MM.1S (cell line): ENCODE measurements around the gene PSMD12.
"Not testable (repeated sequence)": the region's sequence is repeated elsewhere in the genome, so short reads cannot be mapped to it uniquely, and the experiment has no call there.

ENCODE experiments used
- EZH2 ChIP-seq: fragments of 300-600 bp; sonication (generic); optimal IDR thresholded peaks from 2 replicates; pipeline ENCODE3; 2017; ENCODE audit warnings: low read depth, mild to moderate bottlenecking, antibody characterized with exemption, low read length, mixed read lengths
- EZH2phosphoT487 ChIP-seq: fragments of 300-600 bp; sonication (generic); IDR thresholded peaks from 2 replicates; pipeline ENCODE4 v1.6.1; 2018; ENCODE audit warnings: antibody characterized with exemption, low read length
- TF ChIP-seq, protein P1 (sequence below): fragments of 300-600 bp; sonication (generic); IDR thresholded peaks from 2 replicates; pipeline ENCODE4 v1.5.1; 2016; ENCODE audit warnings: antibody characterized with exemption, low read length, mixed read lengths

DNA sequence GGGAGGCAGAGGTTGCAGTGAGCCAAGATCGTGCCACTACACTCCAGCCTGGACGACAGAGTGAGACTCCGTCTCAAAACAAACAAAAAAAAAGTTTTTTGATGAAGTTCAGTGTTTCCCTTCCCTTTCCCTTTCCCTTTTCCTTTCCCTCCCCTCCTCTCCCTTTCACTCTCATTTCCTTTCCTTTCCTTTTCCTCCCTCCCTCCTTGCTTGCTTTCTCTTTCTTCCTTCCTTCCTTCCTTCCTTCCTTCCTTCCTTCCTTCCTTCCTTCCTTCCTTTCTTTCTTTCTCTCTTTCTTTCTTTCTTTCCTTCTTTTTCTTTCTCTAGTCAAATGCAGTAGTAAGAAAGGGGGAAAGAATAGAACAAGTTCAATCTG is 42.1 kb upstream of the PSMD12 start:
- TF ChIP-seq EZH2, EZH2phosphoT487: not testable (repeated sequence)
- TF ChIP-seq, protein P1, sequence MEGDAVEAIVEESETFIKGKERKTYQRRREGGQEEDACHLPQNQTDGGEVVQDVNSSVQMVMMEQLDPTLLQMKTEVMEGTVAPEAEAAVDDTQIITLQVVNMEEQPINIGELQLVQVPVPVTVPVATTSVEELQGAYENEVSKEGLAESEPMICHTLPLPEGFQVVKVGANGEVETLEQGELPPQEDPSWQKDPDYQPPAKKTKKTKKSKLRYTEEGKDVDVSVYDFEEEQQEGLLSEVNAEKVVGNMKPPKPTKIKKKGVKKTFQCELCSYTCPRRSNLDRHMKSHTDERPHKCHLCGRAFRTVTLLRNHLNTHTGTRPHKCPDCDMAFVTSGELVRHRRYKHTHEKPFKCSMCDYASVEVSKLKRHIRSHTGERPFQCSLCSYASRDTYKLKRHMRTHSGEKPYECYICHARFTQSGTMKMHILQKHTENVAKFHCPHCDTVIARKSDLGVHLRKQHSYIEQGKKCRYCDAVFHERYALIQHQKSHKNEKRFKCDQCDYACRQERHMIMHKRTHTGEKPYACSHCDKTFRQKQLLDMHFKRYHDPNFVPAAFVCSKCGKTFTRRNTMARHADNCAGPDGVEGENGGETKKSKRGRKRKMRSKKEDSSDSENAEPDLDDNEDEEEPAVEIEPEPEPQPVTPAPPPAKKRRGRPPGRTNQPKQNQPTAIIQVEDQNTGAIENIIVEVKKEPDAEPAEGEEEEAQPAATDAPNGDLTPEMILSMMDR = not testable (repeated sequence)
